ENCODE results near the gene ADCY5. TPM values are rescaled to one million over a fixed set of nuclear protein-coding genes. Genes with fewer than 3 reads are reported as not detected.

Gene ADCY5
- total RNA-seq, 1 experiment from 2014 or later = 0.06 TPM

DNA sequence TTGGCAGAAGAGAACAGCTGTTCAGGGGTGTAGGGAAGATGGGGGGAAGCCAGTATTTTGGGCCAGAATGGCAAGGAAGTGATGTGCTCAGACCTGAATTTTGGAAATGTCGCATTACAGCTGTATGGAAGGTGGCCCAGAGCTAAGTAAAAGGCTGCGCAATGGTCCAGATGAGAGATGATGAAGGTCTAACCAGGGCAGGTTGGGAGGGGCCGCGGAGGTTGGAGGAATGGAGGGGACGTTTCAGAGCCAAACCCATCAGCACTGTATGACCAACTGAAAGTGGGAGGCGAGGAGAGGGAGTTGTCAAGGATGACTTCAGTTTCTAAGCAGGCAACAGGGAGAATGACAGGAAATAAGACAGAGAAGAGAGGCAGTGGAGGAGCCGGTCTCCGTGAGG is 60.8 kb downstream of the ADCY5 start:
- DNase-seq (ENCODE audit: low read depth) = no peak

DNA sequence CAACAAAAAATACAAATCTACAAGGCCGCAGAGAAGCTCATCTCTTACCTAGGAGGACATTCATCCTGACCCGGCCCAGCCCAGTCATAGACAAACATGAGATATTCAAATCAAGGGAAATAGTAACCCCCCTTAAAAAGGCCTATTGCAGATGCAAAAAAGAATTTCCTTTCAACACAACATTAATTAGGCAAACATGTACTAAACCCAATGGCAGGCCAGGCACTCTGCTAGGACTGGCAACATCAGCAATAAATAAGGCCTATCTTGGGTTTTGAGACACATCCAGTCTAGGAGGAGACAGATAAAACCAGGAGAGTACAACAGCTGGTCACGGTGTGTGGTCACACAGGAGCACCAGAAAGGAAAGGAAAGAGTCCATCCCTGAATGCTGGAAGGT is 61.4 kb downstream of the ADCY5 start:
- no peak for DNase-seq (ENCODE audit: low read depth)

GRCh38 chr3:123386477-123387040 is 62.3 kb downstream of the ADCY5 start:
- no peak for DNase-seq (ENCODE audit: low read depth)

DNA sequence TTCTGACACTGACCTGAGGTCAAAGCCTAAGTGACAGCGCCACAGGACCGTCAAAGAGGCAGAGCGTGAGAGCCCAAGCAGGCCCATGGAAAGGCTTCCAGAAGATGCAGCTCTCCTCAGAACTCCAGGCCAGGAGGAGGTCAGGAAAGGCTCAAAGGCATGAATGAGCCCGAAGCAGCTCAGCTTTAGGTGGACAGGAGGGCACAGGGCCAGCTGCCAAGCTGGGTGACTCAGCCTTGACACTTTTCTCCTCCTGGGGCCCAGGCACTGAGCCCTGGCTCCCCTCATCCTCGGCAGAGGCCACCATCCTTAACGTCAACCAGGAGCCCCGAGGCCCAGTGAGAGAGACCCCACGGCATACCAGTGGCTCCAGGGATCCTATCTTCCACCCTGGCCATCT is 62.9 kb downstream of the ADCY5 start:
- DNase-seq (ENCODE audit: low read depth) = peak; percentile 3

- DNase-seq (ENCODE audit: low read depth) = no peak
Measured at GRCh38 chr3:123385499-123385898, 63.4 kb downstream of the ADCY5 start.

GRCh38 chr3:123385001-123385401 is 63.9 kb downstream of the ADCY5 start:
- peak; percentile 2 for DNase-seq (ENCODE audit: low read depth)

- DNase-seq (ENCODE audit: low read depth) = no peak
Measured at GRCh38 chr3:123384256-123384655, 64.6 kb downstream of the ADCY5 start.

GRCh38 chr3:123383091-123384053 is 65.5 kb downstream of the ADCY5 start:
- DNase-seq (ENCODE audit: low read depth) = peak; percentile 9

- DNase-seq (ENCODE audit: low read depth) = no peak
Measured at GRCh38 chr3:123380261-123380660, 68.6 kb downstream of the ADCY5 start.

DNA sequence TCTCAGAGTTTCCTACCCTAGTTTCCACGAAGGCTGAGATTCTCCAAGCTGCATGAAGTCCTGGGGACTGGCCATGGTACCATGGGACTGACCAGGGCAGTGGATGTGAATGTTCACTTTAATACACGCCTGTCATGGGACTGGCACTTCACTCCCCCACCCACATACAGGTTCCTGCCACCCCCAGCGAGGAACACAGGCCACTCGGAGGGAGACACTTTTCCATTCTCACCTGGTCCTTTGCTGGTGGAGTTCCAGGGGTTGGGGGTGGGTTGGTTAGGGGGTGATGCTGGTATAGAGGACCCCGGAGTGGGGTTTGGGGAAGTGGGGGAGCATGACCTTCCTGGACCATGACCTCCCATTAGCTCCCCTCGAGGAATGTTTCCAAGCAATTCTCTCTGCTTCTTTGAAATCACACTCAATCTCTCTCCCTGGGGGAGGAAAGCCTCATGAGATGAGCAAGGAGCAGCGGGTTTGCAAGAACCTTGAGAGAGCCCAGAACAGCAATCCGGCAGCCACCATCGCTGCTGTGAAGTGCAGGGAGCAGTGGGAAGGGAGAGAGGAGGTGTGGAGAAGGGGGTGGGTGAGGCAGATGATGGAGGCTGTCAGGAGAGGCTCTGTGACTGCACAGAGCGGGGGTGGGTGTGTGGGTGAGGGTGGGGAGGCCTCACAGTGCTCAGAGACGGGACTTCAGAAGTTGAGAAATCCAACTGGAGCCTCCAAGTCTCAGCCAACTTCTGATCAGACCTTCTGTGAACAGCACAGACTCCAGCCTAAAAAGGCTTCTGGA is 69.7 kb downstream of the ADCY5 start:
- DNase-seq (ENCODE audit: low read depth) = no peak

GRCh38 chr3:123378409-123378915 is 70.4 kb downstream of the ADCY5 start:
- DNase-seq (ENCODE audit: low read depth) = no peak

DNA sequence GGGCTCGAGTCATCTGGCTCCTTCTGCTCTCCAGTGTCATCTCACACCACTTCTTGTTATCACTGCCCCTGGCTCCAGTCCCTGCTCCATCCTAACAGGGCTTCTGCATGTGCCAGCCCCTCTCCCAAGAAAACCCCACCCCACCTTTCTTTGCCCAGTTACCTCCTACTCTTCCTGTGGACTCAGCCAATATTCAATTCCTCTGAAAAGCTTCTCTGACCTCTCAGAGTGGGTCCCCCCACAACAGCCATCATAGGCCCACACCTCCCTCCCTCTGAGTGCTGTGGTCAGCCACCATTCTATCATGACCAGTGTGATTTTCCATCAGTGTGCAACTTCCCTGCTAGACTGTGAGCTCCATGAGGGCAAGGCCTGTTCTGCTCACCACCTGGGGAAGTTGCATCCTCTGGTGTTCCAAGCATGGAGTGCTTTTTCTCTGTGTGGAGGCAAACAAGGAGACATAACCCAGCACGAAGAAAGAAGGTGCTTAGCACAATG is 71.6 kb downstream of the ADCY5 start:
- DNase-seq (ENCODE audit: low read depth) = no peak

GRCh38 chr3:123376451-123377242 is 72.2 kb downstream of the ADCY5 start:
- no peak for DNase-seq (ENCODE audit: low read depth)

- no peak for DNase-seq (ENCODE audit: low read depth)
Measured at GRCh38 chr3:123375014-123375940, 73.6 kb downstream of the ADCY5 start.

GRCh38 chr3:123374016-123374415 is 74.9 kb downstream of the ADCY5 start:
- DNase-seq (ENCODE audit: low read depth) = no peak

DNA sequence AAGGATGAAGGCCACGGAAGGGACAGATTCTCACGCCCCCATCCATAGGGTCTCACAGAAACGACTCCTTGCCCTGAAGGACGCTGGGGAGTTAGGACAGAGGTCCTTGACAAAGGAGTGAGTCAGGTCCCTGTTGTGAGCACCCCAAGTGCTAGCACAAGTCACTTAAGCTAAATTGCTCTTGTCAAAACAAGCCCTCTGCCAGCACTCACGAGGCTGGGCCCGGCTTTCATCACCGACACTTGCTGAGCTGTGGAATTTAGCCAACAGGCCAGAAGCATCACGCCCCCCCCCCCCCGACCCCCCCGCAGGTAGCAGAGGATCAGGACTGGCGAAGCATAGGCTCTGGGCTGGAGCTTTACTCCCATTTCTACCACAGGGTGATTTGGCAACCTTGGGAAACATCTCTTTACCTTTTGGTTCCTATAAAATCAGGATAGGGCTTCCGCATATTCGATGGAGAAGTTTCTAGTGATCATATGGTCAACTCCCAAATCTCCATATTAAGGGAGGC is 75.4 kb downstream of the ADCY5 start:
- no peak for DNase-seq (ENCODE audit: low read depth)

DNA sequence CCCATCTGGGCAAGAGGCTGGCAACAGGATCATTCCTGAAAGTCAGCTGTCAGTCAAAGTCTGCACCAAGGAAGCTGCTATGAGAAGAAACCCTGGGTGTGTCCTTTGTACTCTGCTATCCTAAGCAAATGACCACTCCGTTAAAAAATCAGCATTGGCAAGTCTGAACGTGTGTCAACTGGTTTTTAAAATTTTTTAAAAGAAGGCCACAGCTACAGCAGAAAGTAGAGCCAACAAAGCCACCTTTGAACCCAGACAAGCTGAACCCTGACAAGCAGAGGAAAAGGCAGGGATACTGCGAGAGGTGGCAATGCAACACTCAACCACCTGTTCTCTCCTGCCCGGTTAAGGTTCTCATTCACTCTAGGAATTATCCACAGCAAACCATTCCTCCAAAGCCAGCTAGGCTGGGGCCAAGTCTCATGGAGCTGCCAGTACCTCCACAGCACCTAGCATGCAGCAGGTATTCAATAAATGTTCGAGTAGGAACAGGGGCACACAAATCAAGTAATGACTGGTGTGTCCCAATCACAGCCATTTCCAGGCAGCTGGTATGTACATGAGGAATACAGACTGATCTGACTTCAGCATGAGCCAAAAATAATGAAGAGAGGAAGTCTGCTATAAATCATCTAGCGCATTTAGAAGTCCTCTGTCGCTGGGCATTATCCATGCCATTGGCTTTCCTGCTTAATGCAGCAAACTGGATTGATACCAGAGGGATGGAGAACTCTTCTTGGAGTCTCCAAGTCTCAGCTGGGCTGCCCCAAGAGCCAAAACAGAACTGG is 76.0 kb downstream of the ADCY5 start:
- no peak for DNase-seq (ENCODE audit: low read depth)

DNA sequence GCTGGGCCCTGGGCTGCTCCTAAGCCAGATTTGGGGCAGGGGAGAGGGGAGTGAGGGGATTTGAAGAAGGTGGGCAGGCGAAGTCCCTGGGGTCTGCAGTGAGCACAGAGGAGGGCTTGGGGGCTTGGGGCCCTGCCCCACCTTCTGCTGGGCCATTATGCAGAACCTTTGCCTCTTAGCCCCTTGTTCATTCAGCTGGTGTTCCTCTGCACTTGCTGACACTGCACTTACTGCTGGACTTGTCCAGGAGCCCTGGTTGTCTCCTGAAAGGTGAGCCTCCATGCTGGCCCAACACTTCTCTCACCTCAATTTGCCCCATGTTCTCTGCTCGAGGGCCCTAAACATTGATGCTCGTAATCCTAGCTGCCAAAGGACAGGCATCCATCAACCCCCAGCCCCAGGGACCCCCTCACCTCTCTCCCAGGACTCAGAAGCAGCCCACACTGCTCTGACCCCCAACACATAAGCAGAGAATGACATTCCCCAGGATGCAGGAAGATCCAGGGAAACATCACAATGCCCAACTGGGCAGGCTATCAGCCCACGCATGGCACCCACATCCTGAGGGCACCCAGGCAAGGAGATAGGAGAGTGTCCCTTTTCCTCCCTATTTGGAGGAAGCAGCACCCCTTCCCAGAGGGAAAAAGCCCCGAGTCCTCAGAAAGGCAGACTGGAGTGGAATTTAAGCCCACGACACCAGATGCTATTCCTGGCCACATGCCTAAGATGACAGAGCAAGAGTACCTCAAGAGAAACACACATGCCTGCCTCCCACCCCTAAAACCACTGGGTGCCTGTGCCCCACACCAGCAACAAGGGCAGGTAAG is 76.8 kb downstream of the ADCY5 start:
- no peak for DNase-seq (ENCODE audit: low read depth)

All from LHCN-M2 (cell line).